OCI-LY3 (cell line): Measurements from ENCODE around the gene ARHGAP10.

Experiments
- H2AFZ ChIP-seq: fragments of 200-600, 300-600 bp; shearing (Covaris generic); 2 replicates; pipeline ENCODE4 v1.6.0; 2014; ENCODE audit warnings: antibody characterized with exemption, low read depth, low read length
- H3K27ac ChIP-seq: fragments of 200-600, 300-600 bp; sonication (generic); 2 replicates; pipeline ENCODE4 v1.5.1; 2014; ENCODE audit warnings: mild to moderate bottlenecking, low read length, moderate library complexity, mixed read lengths
- H3K27me3 ChIP-seq: fragments of 200-600, 300-600 bp; sonication (generic); 2 replicates; pipeline ENCODE4 v1.6.1; 2014; ENCODE audit warnings: low read depth, low read length, mixed read lengths
- H3K36me3 ChIP-seq: fragments of 200-600, 300-600 bp; sonication (generic); replicated peaks from 2 replicates; pipeline ENCODE3; 2014; ENCODE audit warnings: low read depth, low read length, mixed read lengths
- H3K4me1 ChIP-seq: fragments of 300-600, 200-600 bp; sonication (generic); 2 replicates; pipeline ENCODE4 v1.6.1; 2014; ENCODE audit warnings: low read length, mixed read lengths
- H3K4me2 ChIP-seq: fragments of 200-600, 300-600 bp; sonication (generic); 2 replicates; pipeline ENCODE4 v1.6.1; 2014; ENCODE audit warnings: low read length, mixed read lengths
- H3K4me3 ChIP-seq: fragments of 300-600, 200-600 bp; sonication (generic); 2 replicates; pipeline ENCODE4 v1.5.1; 2014; ENCODE audit warnings: antibody characterized with exemption, mild to moderate bottlenecking, low read length, moderate library complexity
- H3K79me2 ChIP-seq: fragments of 300-600, 200-600 bp; shearing (Covaris generic); 2 replicates; pipeline ENCODE4 v1.6.1; 2014; ENCODE audit warnings: mild to moderate bottlenecking, low read length, mixed read lengths
- H3K9ac ChIP-seq: fragments of 300-600, 200-600 bp; shearing (Covaris generic); 2 replicates; pipeline ENCODE4 v1.6.0; 2014; ENCODE audit warnings: mild to moderate bottlenecking, low read length, moderate library complexity
- H3K9me3 ChIP-seq: fragments of 200-600, 300-600 bp; shearing (Covaris generic); 2 replicates; pipeline ENCODE4 v1.6.1; 2014; ENCODE audit warnings: low read length, mixed read lengths; ENCODE audit not compliant: insufficient read depth
- H4K20me1 ChIP-seq: fragments of 200-600, 300-600 bp; sonication (generic); 2 replicates; pipeline ENCODE4 v1.6.1; 2016; ENCODE audit warnings: low read length, mixed read lengths; ENCODE audit not compliant: insufficient read depth
- EZH2phosphoT487 ChIP-seq: fragments of 200-600 bp; shearing (Covaris generic); IDR thresholded peaks from 2 replicates; pipeline ENCODE4 v1.6.1; 2018; ENCODE audit warnings: antibody characterized with exemption, mixed run types, low read depth
- TF ChIP-seq, protein P1 (sequence below): fragments of 200-600, 300-600 bp; sonication (generic); IDR thresholded peaks from 2 replicates; pipeline ENCODE4 v1.5.1; 2014; ENCODE audit warnings: antibody characterized with exemption, low read length, low read depth

Gene ARHGAP10

GRCh38 chr4:147950261-147950660 is 218.4 kb downstream of the ARHGAP10 start:
- Histone ChIP-seq H3K36me3 (no peaks in the 10 kb centered on the region), H3K4me1 (no peaks in the 10 kb centered on the region), H3K27me3 (peaks cover under 1% of the 10 kb centered on the region; the same call in 1 of the 2 replicates), H3K9ac (no peak overlapping the region), H3K79me2 (no peaks in the 10 kb centered on the region), H3K4me3 (no peak overlapping the region), H3K9me3 (no peaks in the 10 kb centered on the region), H4K20me1 (no peaks in the 10 kb centered on the region), H3K4me2 (no peak overlapping the region), H3K27ac (no peak overlapping the region), H2AFZ (no peak overlapping the region)
- no peak for TF ChIP-seq EZH2phosphoT487

- no peak overlapping the region for H3K4me3 ChIP-seq
- no peak overlapping the region for H3K9ac ChIP-seq
- no peaks in the 10 kb centered on the region for H3K4me1 ChIP-seq
- H3K27me3 ChIP-seq, result no peaks in the 10 kb centered on the region
- H2AFZ ChIP-seq, result no peak overlapping the region
- no peaks in the 10 kb centered on the region for H3K36me3 ChIP-seq
- no peak overlapping the region for H3K27ac ChIP-seq
- no peaks in the 10 kb centered on the region for H3K9me3 ChIP-seq
- H3K79me2 ChIP-seq, result no peaks in the 10 kb centered on the region
- no peaks in the 10 kb centered on the region for H4K20me1 ChIP-seq
- no peak overlapping the region for H3K4me2 ChIP-seq
- TF ChIP-seq EZH2phosphoT487, result no peak
- TF ChIP-seq, protein P1, sequence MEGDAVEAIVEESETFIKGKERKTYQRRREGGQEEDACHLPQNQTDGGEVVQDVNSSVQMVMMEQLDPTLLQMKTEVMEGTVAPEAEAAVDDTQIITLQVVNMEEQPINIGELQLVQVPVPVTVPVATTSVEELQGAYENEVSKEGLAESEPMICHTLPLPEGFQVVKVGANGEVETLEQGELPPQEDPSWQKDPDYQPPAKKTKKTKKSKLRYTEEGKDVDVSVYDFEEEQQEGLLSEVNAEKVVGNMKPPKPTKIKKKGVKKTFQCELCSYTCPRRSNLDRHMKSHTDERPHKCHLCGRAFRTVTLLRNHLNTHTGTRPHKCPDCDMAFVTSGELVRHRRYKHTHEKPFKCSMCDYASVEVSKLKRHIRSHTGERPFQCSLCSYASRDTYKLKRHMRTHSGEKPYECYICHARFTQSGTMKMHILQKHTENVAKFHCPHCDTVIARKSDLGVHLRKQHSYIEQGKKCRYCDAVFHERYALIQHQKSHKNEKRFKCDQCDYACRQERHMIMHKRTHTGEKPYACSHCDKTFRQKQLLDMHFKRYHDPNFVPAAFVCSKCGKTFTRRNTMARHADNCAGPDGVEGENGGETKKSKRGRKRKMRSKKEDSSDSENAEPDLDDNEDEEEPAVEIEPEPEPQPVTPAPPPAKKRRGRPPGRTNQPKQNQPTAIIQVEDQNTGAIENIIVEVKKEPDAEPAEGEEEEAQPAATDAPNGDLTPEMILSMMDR, result no peak
These were observed 219.0 kb downstream of the ARHGAP10 start for GRCh38 chr4:147950841-147951240.

DNA sequence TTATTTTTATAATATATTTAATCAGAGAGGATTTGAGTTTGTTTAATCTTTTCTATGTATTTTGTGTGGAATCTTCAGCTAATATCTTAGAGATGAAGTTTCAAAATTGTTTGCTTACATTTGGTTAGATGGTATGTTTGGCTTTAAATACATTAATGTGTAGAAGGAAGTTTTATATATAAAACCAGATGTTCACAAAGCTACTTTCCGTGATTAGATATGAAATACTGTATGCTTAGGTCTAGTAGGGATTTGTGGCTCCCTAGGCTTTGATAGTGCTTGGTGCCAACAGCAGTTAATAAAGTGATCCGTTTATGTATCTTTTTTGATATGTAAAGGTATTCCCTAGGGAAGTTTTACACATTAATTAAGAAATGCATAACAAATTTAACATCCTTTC is 223.0 kb downstream of the ARHGAP10 start:
- no peak overlapping the region for H2AFZ ChIP-seq
- no peak overlapping the region for H3K9ac ChIP-seq
- no peaks in the 10 kb centered on the region for H3K9me3 ChIP-seq
- H3K36me3 ChIP-seq, result no peaks in the 10 kb centered on the region
- no peaks in the 10 kb centered on the region for H3K79me2 ChIP-seq
- H3K4me3 ChIP-seq, result no peak overlapping the region
- H3K4me1 ChIP-seq, result no peaks in the 10 kb centered on the region
- no peaks in the 10 kb centered on the region for H4K20me1 ChIP-seq
- no peaks in the 10 kb centered on the region for H3K27me3 ChIP-seq
- no peak overlapping the region for H3K4me2 ChIP-seq
- no peak overlapping the region for H3K27ac ChIP-seq
- no peak for TF ChIP-seq EZH2phosphoT487
- TF ChIP-seq, protein P1, result no peak

DNA sequence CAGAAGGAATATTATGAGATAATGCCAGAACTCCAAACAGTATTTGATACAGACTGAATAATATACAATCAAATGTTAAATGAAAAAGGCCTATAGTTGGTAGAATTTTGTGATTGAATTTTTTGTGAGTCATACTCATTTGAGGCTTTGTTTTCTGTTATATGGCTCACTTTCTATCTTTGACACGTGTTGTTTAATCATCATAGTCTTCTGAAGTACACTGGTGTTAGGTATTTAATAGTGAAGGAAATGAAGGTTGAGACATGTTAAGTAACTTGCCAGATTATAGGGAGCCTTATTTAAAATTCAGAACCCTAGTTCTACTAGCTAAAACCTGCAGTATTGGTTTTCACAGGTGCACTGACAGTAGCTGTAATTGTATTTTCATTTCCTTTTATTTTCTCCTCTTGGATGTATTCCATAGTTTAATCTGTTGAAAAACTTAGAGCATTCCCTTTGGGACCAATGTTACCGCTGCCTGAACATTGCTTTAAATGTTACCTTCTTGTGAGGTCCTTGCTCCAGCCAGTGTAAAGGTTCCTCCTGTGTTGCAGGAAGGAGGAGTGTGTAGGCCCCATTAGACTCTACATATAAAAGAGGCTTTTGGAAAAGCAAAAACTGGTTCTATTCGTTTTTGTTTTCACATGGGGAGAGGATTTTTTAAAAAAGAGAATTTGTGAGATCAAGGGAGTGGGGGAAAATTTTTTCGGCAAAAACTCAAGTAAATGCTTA is 224.1 kb downstream of the ARHGAP10 start:
- Histone ChIP-seq H4K20me1 (no peaks in the 10 kb centered on the region), H3K9me3 (no peaks in the 10 kb centered on the region), H3K27me3 (no peaks in the 10 kb centered on the region), H3K4me2 (no peak overlapping the region), H3K79me2 (no peaks in the 10 kb centered on the region), H3K4me1 (no peaks in the 10 kb centered on the region), H3K9ac (no peak overlapping the region), H3K4me3 (no peak overlapping the region), H2AFZ (no peak overlapping the region), H3K27ac (no peak overlapping the region), H3K36me3 (no peaks in the 10 kb centered on the region)
- TF ChIP-seq, protein P1, result no peak
- TF ChIP-seq EZH2phosphoT487, result no peak
